Neural cell (in vitro differentiated cells): ENCODE data around the gene EPB42.

Experiments used
- CTCF ChIP-seq: fragments of 450-650 bp; IDR thresholded peaks from 2 replicates; pipeline ENCODE4 v1.5.1; 2014; ENCODE audit warnings: antibody characterized with exemption, mild to moderate bottlenecking, moderate library complexity; ENCODE audit not compliant: poor library complexity, severe bottlenecking
- EP300 ChIP-seq: fragments of 450-650 bp; conservative IDR thresholded peaks from 2 replicates; pipeline ENCODE4 v1.6.1; 2014; ENCODE audit warnings: antibody characterized with exemption, mild to moderate bottlenecking, moderate library complexity; ENCODE audit not compliant: poor library complexity, severe bottlenecking
- EZH2 ChIP-seq: fragments of 200-600, 300-800 bp; shearing (Covaris generic), sonication (generic); IDR thresholded peaks from 2 replicates; pipeline ENCODE4 v1.6.1; 2014; ENCODE audit warnings: antibody characterized with exemption, low read length, borderline replicate concordance, mild to moderate bottlenecking; ENCODE audit not compliant: insufficient read depth, poor library complexity, severe bottlenecking
- MXI1 ChIP-seq: fragments of 450-650 bp; conservative IDR thresholded peaks from 2 replicates; pipeline ENCODE4 v1.6.1; 2014; ENCODE audit warnings: antibody characterized with exemption, mild to moderate bottlenecking; ENCODE audit not compliant: poor library complexity, severe bottlenecking
- POLR2AphosphoS5 ChIP-seq: IDR thresholded peaks from 2 replicates; pipeline ENCODE4 v1.6.1; 2012
- RAD21 ChIP-seq: fragments of 450-650 bp; conservative IDR thresholded peaks from 2 replicates; pipeline ENCODE4 v1.6.1; 2014; ENCODE audit warnings: antibody characterized with exemption, mild to moderate bottlenecking, moderate library complexity
- SMC3 ChIP-seq: fragments of 450-650 bp; conservative IDR thresholded peaks from 2 replicates; pipeline ENCODE4 v1.6.1; 2014; ENCODE audit warnings: antibody characterized with exemption, mild to moderate bottlenecking, moderate library complexity; ENCODE audit not compliant: poor library complexity

- TF ChIP-seq CTCF = no peak
- no peak for TF ChIP-seq POLR2AphosphoS5
- no peak for TF ChIP-seq EP300
- TF ChIP-seq EZH2 = no peak
- TF ChIP-seq SMC3 = no peak
- TF ChIP-seq RAD21 = no peak
- no peak for TF ChIP-seq MXI1
Measured at GRCh38 chr15:43219929-43220928, 589 bp downstream of the EPB42 start.
